Astrocyte of the cerebellum (primary cell): Measurements from ENCODE around the gene CTNNA3.
A peak's percentile ranks its signal among the peaks of the same experiment; 100 is the strongest.

Experiments
- DNase-seq: peaks from one replicate; pipeline ENCODE4 v3.0.0-alpha.2; 2011; ENCODE audit warnings: low read depth
- H3K4me3 ChIP-seq: 2 replicates; pipeline ENCODE4 v1.5.1; 2011; ENCODE audit warnings: mild to moderate bottlenecking, low read depth, low read length, moderate library complexity
- CTCF ChIP-seq: IDR thresholded peaks from 2 replicates; pipeline ENCODE4 v1.5.1; 2012; ENCODE audit warnings: low read length, low read depth, moderate library complexity, mild to moderate bottlenecking; ENCODE audit errors: missing control alignments
- in situ Hi-C: cut with HindIII; loops from 2 replicates; pipeline ENCODE4 v1.10.0; 2017; ENCODE audit warnings: low sequenced_read_pairs

The CTNNA3 gene

GRCh38 chr10:67666416-67667034 is 29.5 kb downstream of the CTNNA3 start:
- in situ Hi-C loops, result no loop called here
- DNase-seq, result peak; percentile 11
- peak; percentile 34 for TF ChIP-seq CTCF
- no peak overlapping the region for H3K4me3 ChIP-seq

- in situ Hi-C loops, result no loop called here
- H3K4me3 ChIP-seq, result no peak overlapping the region
- DNase-seq, result no peak
- no peak for TF ChIP-seq CTCF
Measured at GRCh38 chr10:67665491-67665890, 30.5 kb downstream of the CTNNA3 start.

GRCh38 chr10:67664942-67665341 is 31.1 kb downstream of the CTNNA3 start:
- in situ Hi-C loops, result no loop called here
- no peak for DNase-seq
- TF ChIP-seq CTCF, result no peak
- no peak overlapping the region for H3K4me3 ChIP-seq

- DNase-seq, result no peak
- TF ChIP-seq CTCF, result no peak
- in situ Hi-C loops, result no loop called here
- no peak overlapping the region for H3K4me3 ChIP-seq
Measured at GRCh38 chr10:67663449-67664087, 32.4 kb downstream of the CTNNA3 start.

GRCh38 chr10:67662415-67662814 is 33.6 kb downstream of the CTNNA3 start:
- in situ Hi-C loops, result no loop called here
- TF ChIP-seq CTCF, result no peak
- no peak for DNase-seq
- no peak overlapping the region for H3K4me3 ChIP-seq

GRCh38 chr10:67659497-67659896 is 36.5 kb downstream of the CTNNA3 start:
- no peak overlapping the region for H3K4me3 ChIP-seq
- DNase-seq, result no peak
- no peak for TF ChIP-seq CTCF
- in situ Hi-C loops, result no loop called here

GRCh38 chr10:67657775-67658174 is 38.2 kb downstream of the CTNNA3 start:
- no peak for DNase-seq
- TF ChIP-seq CTCF, result no peak
- in situ Hi-C loops, result no loop called here
- no peak overlapping the region for H3K4me3 ChIP-seq
